Astrocyte of the spinal cord (primary cell): ENCODE results near the gene PPP1R13L.
A peak's percentile ranks its signal among the peaks of the same experiment; 100 is the strongest.

ENCODE experiments used
- DNase-seq: peaks from one replicate; pipeline ENCODE4 v3.0.0; 2011; ENCODE audit warnings: low read depth, low spot score
- H3K4me3 ChIP-seq: 2 replicates; pipeline ENCODE4 v1.5.1; 2011; ENCODE audit warnings: low read depth, mild to moderate bottlenecking, low read length, moderate library complexity
- CTCF ChIP-seq: IDR thresholded peaks from 2 replicates; pipeline ENCODE4 v1.5.1; 2012; ENCODE audit warnings: low read depth, mild to moderate bottlenecking, low read length, inconsistent platforms
- in situ Hi-C: cut with HindIII; loops from 2 replicates; pipeline ENCODE4 v1.10.0; 2017; ENCODE audit warnings: low sequenced_read_pairs

Gene PPP1R13L

GRCh38 chr19:45391346-45391745 lies 13.5 kb downstream of the PPP1R13L start:
- no peak for TF ChIP-seq CTCF
- no peak for DNase-seq
- H3K4me3 ChIP-seq = no peak overlapping the region
- in situ Hi-C loops = no loop called here

- no peak for DNase-seq
- no peak for TF ChIP-seq CTCF
- in situ Hi-C loops = no loop called here
- no peak overlapping the region for H3K4me3 ChIP-seq
These were observed 19.3 kb downstream of the PPP1R13L start for GRCh38 chr19:45385392-45386221.

- in situ Hi-C loops = no loop called here
- TF ChIP-seq CTCF = no peak
- DNase-seq = no peak
- no peak overlapping the region for H3K4me3 ChIP-seq
These were observed 22.4 kb downstream of the PPP1R13L start for GRCh38 chr19:45382426-45382825.

DNA sequence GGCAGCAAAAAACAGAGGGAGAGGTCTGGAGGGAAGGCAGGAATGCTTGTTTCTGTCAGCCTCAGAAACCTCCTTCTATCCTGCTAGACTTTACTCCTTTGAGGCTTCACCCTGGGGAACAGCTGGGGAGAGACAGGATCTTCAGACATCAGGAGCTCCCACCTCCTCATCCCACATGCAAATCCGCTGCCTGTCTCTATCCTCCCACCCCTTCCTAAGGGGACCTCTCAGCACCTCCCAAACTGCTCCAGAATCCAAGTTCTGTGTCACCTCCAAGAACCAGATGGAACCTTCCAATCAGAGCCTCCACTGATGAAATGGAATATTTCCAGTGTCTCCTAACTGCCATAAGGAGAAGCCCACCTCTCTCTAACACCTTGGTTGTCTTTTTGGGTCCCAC lies 24.8 kb downstream of the PPP1R13L start:
- TF ChIP-seq CTCF = no peak
- DNase-seq = no peak
- H3K4me3 ChIP-seq = no peak overlapping the region
- in situ Hi-C loops = no loop called here

GRCh38 chr19:45376045-45376724 lies 28.7 kb downstream of the PPP1R13L start:
- DNase-seq = peak; percentile 87
- TF ChIP-seq CTCF = no peak
- no peak overlapping the region for H3K4me3 ChIP-seq
- in situ Hi-C loops = no loop called here

GRCh38 chr19:45370410-45371204 lies 34.3 kb downstream of the PPP1R13L start, which contains the start of gene ERCC2:
TSS of gene ERCC2 (minus strand) at chr19:45370573. CDS start at chr19:45370540, 33 bp downstream.
- TF ChIP-seq CTCF = no peak
- peak within 1 kb of the TSS; percentile 83 for H3K4me3 ChIP-seq
- in situ Hi-C loops = no loop called here
- peak; percentile 99 for DNase-seq
